Calu3 (cell line): ENCODE results near the gene SOX21. TPM values are rescaled to one million over a fixed set of nuclear protein-coding genes. Genes with fewer than 3 reads are reported as not detected.

ENCODE experiments used
- BruUV-seq: library from RNA; stranded (reverse); fragments of 400-500 nt; replicated peaks from 2 replicates; lab custom pipeline; 2021; lab: Mats Ljungman, UMichigan
- CTCF ChIA-PET: fragments of 300-600 bp; sonication (Branson Sonifier 250); formaldehyde crosslinking; loops from one replicate; lab custom pipeline; 2022; ENCODE audit warnings: antibody characterized with exemption; lab: Charles Lee
- DNase-seq: peaks from one replicate; pipeline ENCODE4 v3.0.0; 2022
- H3K27ac Mint-ChIP-seq: one replicate; pipeline ENCODE4 v1.8.0; 2022; ENCODE audit warnings: mixed read lengths; ENCODE audit not compliant: unreplicated experiment
- H3K27me3 Mint-ChIP-seq: one replicate; pipeline ENCODE4 v1.8.0; 2022; ENCODE audit warnings: mixed read lengths; ENCODE audit not compliant: unreplicated experiment
- H3K36me3 Mint-ChIP-seq: one replicate; pipeline ENCODE4 v1.8.0; 2022; ENCODE audit warnings: mild to moderate bottlenecking, moderate library complexity, mixed read lengths; ENCODE audit not compliant: insufficient read depth, unreplicated experiment
- H3K4me1 Mint-ChIP-seq: one replicate; pipeline ENCODE4 v1.8.0; 2022; ENCODE audit warnings: mild to moderate bottlenecking, low read depth, mixed read lengths; ENCODE audit not compliant: unreplicated experiment
- H3K4me3 Mint-ChIP-seq: one replicate; pipeline ENCODE4 v1.8.0; 2022; ENCODE audit warnings: mild to moderate bottlenecking, low read depth, moderate library complexity, mixed read lengths; ENCODE audit not compliant: unreplicated experiment
- H3K9me3 Mint-ChIP-seq: one replicate; pipeline ENCODE4 v1.8.0; 2022; ENCODE audit warnings: low read depth, mixed read lengths; ENCODE audit not compliant: unreplicated experiment
- intact Hi-C: fragments of 100-400 bp; cut with micrococcal nuclease; formaldehyde crosslinking; loops from one replicate; pipeline ENCODE4 v1.10.0; 2022; ENCODE audit not compliant: unreplicated experiment
- total RNA-seq: library from RNA; stranded (reverse); gene quantifications from 2 replicates; pipeline ENCODE4 v1.2.3, GENCODE V29; 2022
- TF ChIP-seq, protein P1 (sequence below): fragments of 200-600 bp; IDR thresholded peaks from one replicate; pipeline ENCODE4 v1.8.0; 2022; ENCODE audit warnings: antibody characterized with exemption; ENCODE audit not compliant: unreplicated experiment

The SOX21 gene
- total RNA-seq, 1 experiment from 2014 or later: not detected

DNA sequence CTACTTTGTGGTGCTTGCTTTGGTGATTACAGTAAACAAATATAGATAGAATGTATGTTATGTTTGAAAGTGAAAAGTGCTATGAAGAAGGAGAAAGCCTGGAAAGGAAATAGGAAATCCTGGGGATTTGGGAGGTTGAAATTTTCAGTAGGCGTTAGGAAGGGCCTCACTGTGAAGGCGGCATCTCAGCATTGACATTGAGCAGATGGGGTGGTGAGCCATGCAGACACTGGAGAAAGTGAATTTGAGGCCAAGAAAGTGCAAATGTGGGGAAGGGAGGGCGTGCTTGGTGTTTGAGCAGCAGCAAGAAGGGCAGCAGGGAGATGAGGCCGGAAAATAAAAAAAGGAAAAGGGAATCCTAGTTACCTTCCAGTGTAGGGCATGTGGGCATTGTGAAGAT, 20.3 kb downstream of the SOX21 start:
- intact Hi-C loops: no loop called here
- BruUV-seq: no TSS peak
- Mint-ChIP-seq H3K27me3 (peaks cover 8% of the 10 kb centered on the region), H3K36me3 (no peaks in the 10 kb centered on the region), H3K27ac (no peak overlapping the region), H3K9me3 (no peaks in the 10 kb centered on the region), H3K4me1 (no peaks in the 10 kb centered on the region), H3K4me3 (no peak overlapping the region)
- CTCF ChIA-PET: no interaction called here
- no peak for DNase-seq
- TF ChIP-seq, protein P1, sequence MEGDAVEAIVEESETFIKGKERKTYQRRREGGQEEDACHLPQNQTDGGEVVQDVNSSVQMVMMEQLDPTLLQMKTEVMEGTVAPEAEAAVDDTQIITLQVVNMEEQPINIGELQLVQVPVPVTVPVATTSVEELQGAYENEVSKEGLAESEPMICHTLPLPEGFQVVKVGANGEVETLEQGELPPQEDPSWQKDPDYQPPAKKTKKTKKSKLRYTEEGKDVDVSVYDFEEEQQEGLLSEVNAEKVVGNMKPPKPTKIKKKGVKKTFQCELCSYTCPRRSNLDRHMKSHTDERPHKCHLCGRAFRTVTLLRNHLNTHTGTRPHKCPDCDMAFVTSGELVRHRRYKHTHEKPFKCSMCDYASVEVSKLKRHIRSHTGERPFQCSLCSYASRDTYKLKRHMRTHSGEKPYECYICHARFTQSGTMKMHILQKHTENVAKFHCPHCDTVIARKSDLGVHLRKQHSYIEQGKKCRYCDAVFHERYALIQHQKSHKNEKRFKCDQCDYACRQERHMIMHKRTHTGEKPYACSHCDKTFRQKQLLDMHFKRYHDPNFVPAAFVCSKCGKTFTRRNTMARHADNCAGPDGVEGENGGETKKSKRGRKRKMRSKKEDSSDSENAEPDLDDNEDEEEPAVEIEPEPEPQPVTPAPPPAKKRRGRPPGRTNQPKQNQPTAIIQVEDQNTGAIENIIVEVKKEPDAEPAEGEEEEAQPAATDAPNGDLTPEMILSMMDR: no peak

DNA sequence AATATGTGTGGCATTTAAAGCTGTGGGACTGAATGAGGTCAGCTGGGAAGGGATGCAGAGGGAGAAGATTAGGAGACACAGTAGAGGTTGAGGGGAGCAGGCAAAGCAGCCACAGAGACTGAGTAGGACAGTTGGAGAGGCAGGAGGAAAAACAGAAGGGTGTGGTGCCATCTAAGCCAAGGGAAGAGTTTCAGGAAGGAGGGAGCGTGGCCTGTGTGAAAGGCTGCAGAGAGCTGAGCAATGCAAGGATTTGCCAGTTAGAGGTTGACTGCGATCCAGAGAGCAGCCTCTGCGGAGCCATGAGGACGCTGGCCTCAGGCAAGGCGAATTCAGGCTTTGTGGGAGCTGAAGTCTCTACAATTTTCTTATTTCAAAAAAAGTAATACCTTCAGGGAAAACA, 28.9 kb downstream of the SOX21 start:
- intact Hi-C loops: no loop called here
- TF ChIP-seq, protein P1: no peak
- Mint-ChIP-seq H3K9me3 (no peaks in the 10 kb centered on the region), H3K36me3 (no peaks in the 10 kb centered on the region), H3K27me3 (peaks cover 20% of the 10 kb centered on the region), H3K4me3 (no peak overlapping the region), H3K27ac (no peak overlapping the region), H3K4me1 (no peaks in the 10 kb centered on the region)
- BruUV-seq: no TSS peak
- no peak for DNase-seq
- CTCF ChIA-PET: no interaction called here

DNA sequence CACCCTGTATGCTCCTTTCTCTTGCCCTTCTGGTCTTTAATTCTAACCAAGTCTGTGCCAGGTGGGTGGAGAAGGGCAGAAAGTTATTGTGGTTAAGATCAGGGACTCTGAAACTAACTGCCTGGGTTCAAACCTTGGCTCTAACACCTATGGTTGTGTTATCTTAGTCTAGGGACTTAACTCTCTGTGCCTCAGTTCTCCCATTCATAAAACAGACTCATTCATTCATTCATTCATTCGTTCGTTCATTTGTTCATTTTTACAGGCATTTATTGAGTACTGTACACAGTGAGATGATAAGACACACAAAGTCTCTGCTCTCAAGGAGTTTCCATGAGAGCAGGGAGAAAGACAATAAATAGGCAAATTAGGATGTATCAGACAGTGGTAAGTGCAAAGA, 30.1 kb downstream of the SOX21 start:
- TF ChIP-seq, protein P1: no peak
- no peak for DNase-seq
- Mint-ChIP-seq H3K27me3 (peaks cover 31% of the 10 kb centered on the region), H3K36me3 (no peaks in the 10 kb centered on the region), H3K9me3 (no peaks in the 10 kb centered on the region), H3K4me3 (no peak overlapping the region), H3K4me1 (no peaks in the 10 kb centered on the region), H3K27ac (no peak overlapping the region)
- BruUV-seq: no TSS peak
- intact Hi-C loops: no loop called here
- CTCF ChIA-PET: no interaction called here

DNA sequence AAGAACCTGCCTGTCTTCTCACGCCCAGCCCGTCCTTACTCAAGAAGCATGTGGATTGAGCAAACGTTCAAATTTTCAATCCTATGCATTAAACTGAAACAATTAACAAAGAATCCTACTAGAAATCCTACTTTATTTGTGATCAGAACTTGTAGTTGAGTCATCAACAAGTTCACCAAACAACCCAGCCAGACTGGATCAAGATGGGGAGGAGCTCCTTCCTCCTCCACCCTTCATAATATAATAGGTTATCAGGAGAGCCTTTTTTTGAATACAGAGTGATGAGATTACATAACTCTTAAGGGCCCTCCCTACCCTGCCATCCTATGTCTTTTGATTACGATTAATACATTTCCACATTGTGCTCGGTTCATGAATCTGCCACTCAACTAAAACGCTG, 32.7 kb downstream of the SOX21 start:
- H3K27ac Mint-ChIP-seq: no peak overlapping the region
- H3K9me3 Mint-ChIP-seq: no peaks in the 10 kb centered on the region
- no peaks in the 10 kb centered on the region for H3K36me3 Mint-ChIP-seq
- CTCF ChIA-PET: no interaction called here
- no peak overlapping the region for H3K4me3 Mint-ChIP-seq
- TF ChIP-seq, protein P1: no peak
- no TSS peak for BruUV-seq
- no peaks in the 10 kb centered on the region for H3K4me1 Mint-ChIP-seq
- DNase-seq: no peak
- H3K27me3 Mint-ChIP-seq: peaks cover 37% of the 10 kb centered on the region
- intact Hi-C loops: no loop called here

DNA sequence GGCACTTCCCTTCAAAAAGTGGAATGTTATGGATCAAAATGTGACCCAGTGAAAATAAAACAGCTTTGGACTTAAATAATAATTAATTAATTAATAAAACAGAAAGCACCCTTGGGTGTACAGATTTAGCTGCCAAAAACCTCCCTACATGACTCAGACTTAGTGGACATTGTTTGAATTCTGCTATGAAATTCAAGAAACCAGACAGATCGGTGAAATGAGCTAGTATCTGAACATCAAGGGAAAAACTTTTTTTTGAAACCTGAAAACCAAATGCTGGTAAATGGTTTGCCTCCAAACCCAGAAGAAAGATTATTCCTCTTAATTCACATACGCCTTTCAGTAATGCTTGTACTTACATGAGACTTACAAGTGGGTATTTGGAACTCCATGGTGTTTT, 33.5 kb downstream of the SOX21 start:
- H3K27ac Mint-ChIP-seq: no peak overlapping the region
- CTCF ChIA-PET: no interaction called here
- no peak overlapping the region for H3K4me3 Mint-ChIP-seq
- H3K9me3 Mint-ChIP-seq: no peaks in the 10 kb centered on the region
- H3K27me3 Mint-ChIP-seq: peaks cover 37% of the 10 kb centered on the region
- no peak for DNase-seq
- H3K36me3 Mint-ChIP-seq: no peaks in the 10 kb centered on the region
- H3K4me1 Mint-ChIP-seq: no peaks in the 10 kb centered on the region
- BruUV-seq: no TSS peak
- TF ChIP-seq, protein P1: no peak
- intact Hi-C loops: no loop called here
